ENCODE results near the gene FJX1.

Gene FJX1

DNA sequence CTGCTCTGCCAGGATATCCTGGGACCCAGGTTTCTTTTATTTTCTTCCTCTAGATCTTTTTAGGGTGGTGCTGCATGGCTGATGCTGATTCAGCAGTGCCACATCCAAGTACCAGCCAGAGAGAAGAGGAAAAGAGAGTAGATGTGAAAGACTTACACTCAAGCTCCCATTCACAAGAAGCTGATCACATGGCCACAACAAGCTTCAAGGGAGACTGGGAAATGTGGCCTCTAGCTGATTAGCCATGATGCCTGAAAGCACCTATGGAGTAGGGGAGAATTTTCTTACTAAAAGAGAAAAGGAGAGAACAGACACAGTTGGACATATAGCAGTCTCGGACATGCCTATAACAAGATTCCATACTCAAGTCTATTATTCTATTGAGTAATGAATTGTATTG lies 34.4 kb upstream of the FJX1 start:
- Histone ChIP-seq H3K36me3 (ENCODE audit: control insufficient read depth in 4 of 4, insufficient read depth in 4 of 4, low read length in 3 of 4) (no peaks in the 10 kb centered on the region), H3K9me3 (ENCODE audit: control extremely low read depth in 1 of 5, control insufficient read depth in 4 of 5, insufficient read depth in 2 of 5, low read depth in 1 of 5, low read length in 4 of 5) (peaks cover 0 to 1% (median 0%) of the 10 kb centered on the region in 5 experiments), H3K4me1 (ENCODE audit: control extremely low read depth in 1 of 4, control insufficient read depth in 4 of 4, insufficient read depth in 4 of 4, low read length in 3 of 4) (peaks cover 0 to 4% (median 2%) of the 10 kb centered on the region in 4 experiments), H3K4me3 (ENCODE audit: control insufficient read depth in 1 of 7, extremely low read depth in 1 of 7, insufficient read depth in 4 of 7, low read depth in 2 of 7, low read length in 6 of 7) (no peak overlapping the region), H3K27me3 (replicated peaks in 2 of 5; ENCODE audit: control insufficient read depth in 4 of 5, insufficient read depth in 5 of 5, low read length in 4 of 5) (peaks cover 0 to 22% (median 6%) of the 10 kb centered on the region in 5 experiments), H3K27ac (ENCODE audit: insufficient read depth in 1 of 2, low read depth in 1 of 2, low read length in 2 of 2, poor library complexity in 1 of 2, severe bottlenecking in 2 of 2) (no peak overlapping the region)
- ChIA-PET POLR2A (no interaction called here), CTCF (no interaction called here)
- WGBS (ENCODE audit: insufficient coverage) = no CpG with 5 or more reads among the region's 1 CpG
- no peak for DNase-seq

DNA sequence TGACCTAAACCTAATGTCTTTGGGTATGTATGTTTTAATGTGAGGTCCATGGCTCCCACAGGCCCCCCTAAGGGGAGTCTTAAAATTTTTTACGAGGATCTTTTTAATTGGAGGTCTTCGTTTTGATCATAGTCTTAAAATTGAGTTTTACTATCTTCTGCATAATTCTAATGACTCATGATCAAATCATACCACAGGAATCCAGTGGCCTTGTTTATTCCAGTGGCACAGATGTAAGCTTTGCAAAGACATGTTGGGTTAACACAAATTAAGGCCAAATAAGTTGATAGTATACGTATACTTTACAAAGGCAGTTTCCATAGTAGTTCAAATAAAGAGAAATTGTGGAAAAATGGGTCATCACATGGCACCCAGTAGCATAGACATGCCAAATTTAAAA lies 33.9 kb upstream of the FJX1 start:
- CTCF ChIA-PET = no interaction called here
- Histone ChIP-seq H3K36me3 (ENCODE audit: control insufficient read depth in 4 of 4, insufficient read depth in 4 of 4, low read length in 3 of 4) (no peaks in the 10 kb centered on the region), H3K9me3 (ENCODE audit: control extremely low read depth in 1 of 5, control insufficient read depth in 4 of 5, insufficient read depth in 2 of 5, low read depth in 1 of 5, low read length in 4 of 5) (peaks cover 0 to 1% (median 0%) of the 10 kb centered on the region in 5 experiments), H3K4me1 (ENCODE audit: control extremely low read depth in 1 of 4, control insufficient read depth in 4 of 4, insufficient read depth in 4 of 4, low read length in 3 of 4) (peaks cover 0 to 3% (median 1%) of the 10 kb centered on the region in 4 experiments), H3K27ac (ENCODE audit: insufficient read depth in 1 of 2, low read depth in 1 of 2, low read length in 2 of 2, poor library complexity in 1 of 2, severe bottlenecking in 2 of 2) (no peak overlapping the region), H3K27me3 (replicated peaks in 2 of 5; ENCODE audit: control insufficient read depth in 4 of 5, insufficient read depth in 5 of 5, low read length in 4 of 5) (peaks cover 0 to 23% (median 6%) of the 10 kb centered on the region in 5 experiments), H3K4me3 (ENCODE audit: control insufficient read depth in 1 of 7, extremely low read depth in 1 of 7, insufficient read depth in 4 of 7, low read depth in 2 of 7, low read length in 6 of 7) (no peak overlapping the region)
- DNase-seq = no peak
- 100% methylated on average over 1 of the region's 3 CpGs for WGBS (ENCODE audit: insufficient coverage)
- POLR2A ChIA-PET = no interaction called here

DNA sequence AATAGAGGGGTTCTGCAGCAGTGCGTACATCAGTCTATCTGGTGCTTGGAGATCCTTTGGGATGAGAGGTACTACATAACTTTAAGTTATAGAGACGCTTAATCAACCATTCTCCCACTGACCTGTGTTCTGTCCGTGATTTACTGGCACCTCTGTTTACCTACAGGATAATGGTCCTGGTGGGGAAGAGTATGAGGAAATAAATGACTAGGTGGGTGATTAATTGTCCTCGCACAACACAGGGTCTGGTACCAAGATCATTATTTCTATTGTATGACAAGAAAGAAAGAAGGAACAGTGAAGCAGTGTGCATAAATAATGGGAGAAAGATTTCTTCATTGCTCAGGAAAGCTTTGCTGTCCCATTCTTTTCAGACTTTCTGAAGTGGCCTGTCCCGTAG lies 32.8 kb upstream of the FJX1 start:
- no peaks in the 10 kb centered on the region for H3K36me3 ChIP-seq (ENCODE audit: control insufficient read depth in 4 of 4, insufficient read depth in 4 of 4, low read length in 3 of 4)
- H3K9me3 ChIP-seq (ENCODE audit: control extremely low read depth in 1 of 5, control insufficient read depth in 4 of 5, insufficient read depth in 2 of 5, low read depth in 1 of 5, low read length in 4 of 5) = peaks cover 0 to 1% (median 0%) of the 10 kb centered on the region in 5 experiments
- DNase-seq = no peak
- CTCF ChIA-PET = no interaction called here
- no peak overlapping the region for H3K27ac ChIP-seq (ENCODE audit: insufficient read depth in 1 of 2, low read depth in 1 of 2, low read length in 2 of 2, poor library complexity in 1 of 2, severe bottlenecking in 2 of 2)
- WGBS (ENCODE audit: insufficient coverage) = 74% methylated on average over 2 of the region's 5 CpGs
- no peaks in the 10 kb centered on the region for H3K4me1 ChIP-seq (ENCODE audit: control extremely low read depth in 1 of 4, control insufficient read depth in 4 of 4, insufficient read depth in 4 of 4, low read length in 3 of 4)
- no peak overlapping the region for H3K4me3 ChIP-seq (ENCODE audit: control insufficient read depth in 1 of 7, extremely low read depth in 1 of 7, insufficient read depth in 4 of 7, low read depth in 2 of 7, low read length in 6 of 7)
- peaks cover 0 to 26% (median 11%) of the 10 kb centered on the region in 5 experiments for H3K27me3 ChIP-seq (replicated peaks in 2 of 5; ENCODE audit: control insufficient read depth in 4 of 5, insufficient read depth in 5 of 5, low read length in 4 of 5)
- POLR2A ChIA-PET = interaction anchor here (0.6 kb wide), 1 partner anchor 145 kb away, joined by 5 read pairs; no protein-coding TSS in a partner anchor

DNA sequence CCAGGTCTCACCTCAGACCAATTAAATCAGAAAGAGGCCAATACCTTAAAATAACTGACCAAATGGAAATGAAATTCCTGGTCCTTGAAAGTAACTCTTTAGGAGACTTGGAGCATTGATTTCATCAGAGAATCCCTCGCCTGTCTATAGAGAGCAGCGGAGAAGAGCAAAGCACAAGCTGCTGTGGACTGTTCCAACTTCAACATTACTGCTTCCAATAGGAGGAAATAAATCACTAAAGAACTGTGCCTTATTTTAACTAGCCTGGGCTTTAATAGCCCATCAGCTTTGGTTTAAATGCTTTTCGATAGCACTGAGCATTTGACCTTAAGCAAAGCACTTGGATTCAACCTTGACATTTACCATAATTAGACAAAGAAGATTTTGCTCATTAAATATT lies 32.0 kb upstream of the FJX1 start:
- H3K36me3 ChIP-seq (ENCODE audit: control insufficient read depth in 4 of 4, insufficient read depth in 4 of 4, low read length in 3 of 4) = no peaks in the 10 kb centered on the region
- H3K9me3 ChIP-seq (ENCODE audit: control extremely low read depth in 1 of 5, control insufficient read depth in 4 of 5, insufficient read depth in 2 of 5, low read depth in 1 of 5, low read length in 4 of 5) = peaks cover 0 to 1% (median 0%) of the 10 kb centered on the region in 5 experiments
- no peak overlapping the region for H3K4me3 ChIP-seq (ENCODE audit: control insufficient read depth in 1 of 7, extremely low read depth in 1 of 7, insufficient read depth in 4 of 7, low read depth in 2 of 7, low read length in 6 of 7)
- H3K4me1 ChIP-seq (ENCODE audit: control extremely low read depth in 1 of 4, control insufficient read depth in 4 of 4, insufficient read depth in 4 of 4, low read length in 3 of 4) = no peaks in the 10 kb centered on the region
- DNase-seq = no peak
- WGBS (ENCODE audit: insufficient coverage) = 100% methylated on average over 3 of the region's 3 CpGs
- no peak overlapping the region for H3K27ac ChIP-seq (ENCODE audit: insufficient read depth in 1 of 2, low read depth in 1 of 2, low read length in 2 of 2, poor library complexity in 1 of 2, severe bottlenecking in 2 of 2)
- ChIA-PET CTCF (no interaction called here), POLR2A (interaction anchor here (0.6 kb wide), 1 partner anchor 144 kb away, joined by 5 read pairs; no protein-coding TSS in a partner anchor)
- peaks cover 0 to 26% (median 13%) of the 10 kb centered on the region in 5 experiments for H3K27me3 ChIP-seq (replicated peaks in 2 of 5; ENCODE audit: control insufficient read depth in 4 of 5, insufficient read depth in 5 of 5, low read length in 4 of 5)

DNA sequence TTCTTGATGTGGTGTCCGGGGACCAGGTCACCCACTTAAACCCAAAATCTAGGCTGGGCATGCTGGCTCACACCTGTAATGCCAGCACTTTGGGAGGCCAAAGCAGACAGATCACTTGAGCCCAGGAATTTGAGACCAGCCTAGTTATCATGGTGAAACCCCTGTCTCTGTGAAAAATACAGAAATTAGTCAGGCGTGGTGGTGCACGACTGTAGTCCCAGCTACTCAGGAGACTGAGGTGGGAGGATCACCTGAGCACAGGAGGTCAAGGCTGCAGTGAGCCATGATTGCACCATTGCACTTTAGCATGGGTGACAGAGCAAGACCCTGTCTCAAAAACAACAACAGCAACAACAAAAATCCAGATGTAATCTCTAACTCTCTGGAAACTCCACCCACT lies 30.3 kb upstream of the FJX1 start:
- Histone ChIP-seq H3K27ac (ENCODE audit: insufficient read depth in 1 of 2, low read depth in 1 of 2, low read length in 2 of 2, poor library complexity in 1 of 2, severe bottlenecking in 2 of 2) (no peak overlapping the region), H3K27me3 (replicated peaks in 2 of 5; ENCODE audit: control insufficient read depth in 4 of 5, insufficient read depth in 5 of 5, low read length in 4 of 5) (peaks cover 0 to 28% (median 13%) of the 10 kb centered on the region in 5 experiments), H3K9me3 (ENCODE audit: control extremely low read depth in 1 of 5, control insufficient read depth in 4 of 5, insufficient read depth in 2 of 5, low read depth in 1 of 5, low read length in 4 of 5) (peaks cover 0 to 1% (median 0%) of the 10 kb centered on the region in 5 experiments), H3K4me3 (ENCODE audit: control insufficient read depth in 1 of 7, extremely low read depth in 1 of 7, insufficient read depth in 4 of 7, low read depth in 2 of 7, low read length in 6 of 7) (no peak overlapping the region), H3K4me1 (ENCODE audit: control extremely low read depth in 1 of 4, control insufficient read depth in 4 of 4, insufficient read depth in 4 of 4, low read length in 3 of 4) (no peaks in the 10 kb centered on the region), H3K36me3 (ENCODE audit: control insufficient read depth in 4 of 4, insufficient read depth in 4 of 4, low read length in 3 of 4) (no peaks in the 10 kb centered on the region)
- ChIA-PET CTCF (no interaction called here), POLR2A (no interaction called here)
- 100% methylated on average over 2 of the region's 3 CpGs for WGBS (ENCODE audit: insufficient coverage)
- no peak for DNase-seq

DNA sequence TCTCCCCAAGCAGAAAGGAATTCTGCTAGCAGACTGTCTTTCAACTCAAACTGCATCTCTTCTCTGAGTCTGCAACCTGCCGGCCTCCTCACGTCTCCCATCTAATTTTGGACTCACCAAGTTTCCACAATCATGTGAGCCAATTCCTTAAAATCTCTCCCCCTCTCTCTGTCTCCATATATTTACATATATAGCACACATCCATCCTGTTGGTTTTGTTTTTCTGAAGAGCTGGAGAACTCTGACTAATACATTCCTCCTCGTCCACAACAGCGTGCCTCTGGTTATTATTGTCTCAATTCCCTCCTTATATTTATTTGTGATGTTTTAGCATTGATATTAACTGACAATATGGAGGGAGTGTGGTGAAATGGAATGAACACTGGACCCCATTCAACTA lies 29.6 kb upstream of the FJX1 start:
- no peaks in the 10 kb centered on the region for H3K36me3 ChIP-seq (ENCODE audit: control insufficient read depth in 4 of 4, insufficient read depth in 4 of 4, low read length in 3 of 4)
- CTCF ChIA-PET = no interaction called here
- H3K4me3 ChIP-seq (ENCODE audit: control insufficient read depth in 1 of 7, extremely low read depth in 1 of 7, insufficient read depth in 4 of 7, low read depth in 2 of 7, low read length in 6 of 7) = no peak overlapping the region
- peaks cover 0 to 1% (median 0%) of the 10 kb centered on the region in 5 experiments for H3K9me3 ChIP-seq (ENCODE audit: control extremely low read depth in 1 of 5, control insufficient read depth in 4 of 5, insufficient read depth in 2 of 5, low read depth in 1 of 5, low read length in 4 of 5)
- H3K4me1 ChIP-seq (ENCODE audit: control extremely low read depth in 1 of 4, control insufficient read depth in 4 of 4, insufficient read depth in 4 of 4, low read length in 3 of 4) = no peaks in the 10 kb centered on the region
- no peak for DNase-seq
- POLR2A ChIA-PET = no interaction called here
- peaks cover 0 to 28% (median 13%) of the 10 kb centered on the region in 5 experiments for H3K27me3 ChIP-seq (replicated peaks in 2 of 5; ENCODE audit: control insufficient read depth in 4 of 5, insufficient read depth in 5 of 5, low read length in 4 of 5)
- WGBS (ENCODE audit: insufficient coverage) = 93% methylated on average over 2 of the region's 4 CpGs
- H3K27ac ChIP-seq (ENCODE audit: insufficient read depth in 1 of 2, low read depth in 1 of 2, low read length in 2 of 2, poor library complexity in 1 of 2, severe bottlenecking in 2 of 2) = no peak overlapping the region

DNA sequence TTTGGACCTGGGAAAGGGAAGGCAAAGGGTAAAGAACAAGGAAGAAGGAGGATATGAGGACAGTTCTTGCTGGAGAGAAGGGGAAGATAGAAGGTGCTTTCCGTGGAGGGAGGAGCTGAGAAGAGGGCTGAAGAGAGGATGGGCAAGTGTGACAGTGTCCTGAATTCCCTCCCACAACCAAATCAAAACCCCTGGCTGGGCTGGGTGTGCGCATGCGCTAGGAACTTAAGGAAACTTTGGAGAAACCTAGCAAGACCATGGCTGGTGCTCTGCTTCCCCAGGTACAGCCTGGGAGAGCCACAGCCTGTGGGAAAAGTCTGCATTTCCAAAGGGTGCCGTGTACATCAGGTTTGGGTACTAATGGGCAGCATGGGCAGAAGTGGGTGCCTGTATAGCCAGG lies 29.0 kb upstream of the FJX1 start:
- Histone ChIP-seq H3K4me1 (ENCODE audit: control extremely low read depth in 1 of 4, control insufficient read depth in 4 of 4, insufficient read depth in 4 of 4, low read length in 3 of 4) (no peaks in the 10 kb centered on the region), H3K36me3 (ENCODE audit: control insufficient read depth in 4 of 4, insufficient read depth in 4 of 4, low read length in 3 of 4) (no peaks in the 10 kb centered on the region), H3K27ac (ENCODE audit: insufficient read depth in 1 of 2, low read depth in 1 of 2, low read length in 2 of 2, poor library complexity in 1 of 2, severe bottlenecking in 2 of 2) (no peak overlapping the region), H3K4me3 (ENCODE audit: control insufficient read depth in 1 of 7, extremely low read depth in 1 of 7, insufficient read depth in 4 of 7, low read depth in 2 of 7, low read length in 6 of 7) (no peak overlapping the region), H3K9me3 (ENCODE audit: control extremely low read depth in 1 of 5, control insufficient read depth in 4 of 5, insufficient read depth in 2 of 5, low read depth in 1 of 5, low read length in 4 of 5) (peaks cover 0 to 1% (median 0%) of the 10 kb centered on the region in 5 experiments), H3K27me3 (replicated peaks in 2 of 5; ENCODE audit: control insufficient read depth in 4 of 5, insufficient read depth in 5 of 5, low read length in 4 of 5) (peaks cover 0 to 21% (median 13%) of the 10 kb centered on the region in 5 experiments)
- POLR2A ChIA-PET = no interaction called here
- 83% methylated on average over 1 of the region's 4 CpGs for WGBS (ENCODE audit: insufficient coverage)
- CTCF ChIA-PET = no interaction called here
- no peak for DNase-seq

Data from common myeloid progenitor, CD34-positive (primary cell).